Hematopoietic multipotent progenitor cell treated with erythropoietin and hydrocortisone succinate and interleukin-3 and kit ligand, for 17 days (in vitro differentiated cells): ENCODE measurements around the gene TMEM238.

ENCODE experiments used
- DNase-seq: peaks from one replicate; pipeline ENCODE4 v3.0.0-alpha.2; 2015; ENCODE audit warnings: low spot score

The TMEM238 gene

GRCh38 chr19:55358493-55358892 is 25.6 kb downstream of the TMEM238 start:
- DNase-seq: no peak

- DNase-seq: no peak
Measured at GRCh38 chr19:55355213-55355821, 28.8 kb downstream of the TMEM238 start.

- DNase-seq: peak; percentile 54
Measured at GRCh38 chr19:55354698-55355212, 29.3 kb downstream of the TMEM238 start, which contains the start of gene COX6B2. COX6B2 (minus strand) TSS chr19:55354719; CDS start chr19:55354521, 198 bp downstream.

GRCh38 chr19:55353803-55354697 is 30.0 kb downstream of the TMEM238 start:
- peak; percentile 65 for DNase-seq

- DNase-seq: no peak
Measured at GRCh38 chr19:55353356-55353802, 30.7 kb downstream of the TMEM238 start.

GRCh38 chr19:55352549-55353145 is 31.4 kb downstream of the TMEM238 start:
- no peak for DNase-seq

- no peak for DNase-seq
Measured at GRCh38 chr19:55352040-55352439, 32.1 kb downstream of the TMEM238 start.

- DNase-seq: no peak
Measured at GRCh38 chr19:55350620-55351315, 33.3 kb downstream of the TMEM238 start.

- no peak for DNase-seq
Measured at GRCh38 chr19:55348317-55349034, 35.6 kb downstream of the TMEM238 start.

- no peak for DNase-seq
Measured at GRCh38 chr19:55347442-55348009, 36.6 kb downstream of the TMEM238 start.

- DNase-seq: no peak
Measured at GRCh38 chr19:55346725-55347441, 37.2 kb downstream of the TMEM238 start.

- peak; percentile 79 for DNase-seq
Measured at GRCh38 chr19:55345818-55346724, 38.0 kb downstream of the TMEM238 start.

GRCh38 chr19:55345101-55345817 is 38.8 kb downstream of the TMEM238 start:
- no peak for DNase-seq

- no peak for DNase-seq
Measured at GRCh38 chr19:55344444-55344843, 39.6 kb downstream of the TMEM238 start.

GRCh38 chr19:55341595-55342531 is 42.2 kb downstream of the TMEM238 start:
- no peak for DNase-seq

GRCh38 chr19:55341171-55341588 is 42.9 kb downstream of the TMEM238 start:
- peak; percentile 63 for DNase-seq

- peak; percentile 19 for DNase-seq
Measured at GRCh38 chr19:55340784-55341147, 43.3 kb downstream of the TMEM238 start.
